Astrocyte of the spinal cord (primary cell): ENCODE measurements around the gene RPRM.
"Not testable (repeated sequence)": the region's sequence is repeated elsewhere in the genome, so short reads cannot be mapped to it uniquely, and the experiment has no call there.

Experiments
- DNase-seq: peaks from one replicate; pipeline ENCODE4 v3.0.0; 2011; ENCODE audit warnings: low read depth, low spot score
- H3K4me3 ChIP-seq: 2 replicates; pipeline ENCODE4 v1.5.1; 2011; ENCODE audit warnings: low read depth, mild to moderate bottlenecking, low read length, moderate library complexity
- in situ Hi-C: cut with HindIII; loops from 2 replicates; pipeline ENCODE4 v1.10.0; 2017; ENCODE audit warnings: low sequenced_read_pairs
- TF ChIP-seq, protein P1 (sequence below): IDR thresholded peaks from 2 replicates; pipeline ENCODE4 v1.5.1; 2012; ENCODE audit warnings: low read depth, mild to moderate bottlenecking, low read length, inconsistent platforms

Gene RPRM

DNA sequence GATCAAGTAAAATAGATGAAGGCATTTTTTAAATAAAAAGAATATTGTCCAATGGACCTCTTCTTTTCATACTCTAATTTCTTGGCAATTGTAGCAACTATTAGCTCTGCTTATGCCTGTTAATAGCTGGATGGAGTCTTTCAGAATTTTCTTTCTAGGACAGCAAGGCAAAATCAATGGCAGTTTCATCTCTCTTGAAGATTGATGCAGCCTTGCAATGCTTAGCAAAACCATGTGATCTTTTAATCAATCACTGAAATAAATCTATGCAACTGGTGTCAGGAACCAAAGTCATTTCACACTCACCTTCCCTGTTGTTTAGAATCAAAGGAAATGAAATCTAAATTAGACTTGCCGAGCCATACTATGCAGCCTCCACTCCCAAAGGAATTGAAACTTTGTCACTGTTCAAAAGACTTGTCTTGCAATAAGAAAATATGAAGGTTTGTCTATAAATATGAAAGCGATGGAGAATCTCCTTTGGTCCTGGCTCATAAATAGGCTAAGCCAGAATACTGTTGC lies 16.2 kb downstream of the RPRM start:
- no peak for DNase-seq
- H3K4me3 ChIP-seq = no peak overlapping the region
- in situ Hi-C loops = no loop called here
- TF ChIP-seq, protein P1, sequence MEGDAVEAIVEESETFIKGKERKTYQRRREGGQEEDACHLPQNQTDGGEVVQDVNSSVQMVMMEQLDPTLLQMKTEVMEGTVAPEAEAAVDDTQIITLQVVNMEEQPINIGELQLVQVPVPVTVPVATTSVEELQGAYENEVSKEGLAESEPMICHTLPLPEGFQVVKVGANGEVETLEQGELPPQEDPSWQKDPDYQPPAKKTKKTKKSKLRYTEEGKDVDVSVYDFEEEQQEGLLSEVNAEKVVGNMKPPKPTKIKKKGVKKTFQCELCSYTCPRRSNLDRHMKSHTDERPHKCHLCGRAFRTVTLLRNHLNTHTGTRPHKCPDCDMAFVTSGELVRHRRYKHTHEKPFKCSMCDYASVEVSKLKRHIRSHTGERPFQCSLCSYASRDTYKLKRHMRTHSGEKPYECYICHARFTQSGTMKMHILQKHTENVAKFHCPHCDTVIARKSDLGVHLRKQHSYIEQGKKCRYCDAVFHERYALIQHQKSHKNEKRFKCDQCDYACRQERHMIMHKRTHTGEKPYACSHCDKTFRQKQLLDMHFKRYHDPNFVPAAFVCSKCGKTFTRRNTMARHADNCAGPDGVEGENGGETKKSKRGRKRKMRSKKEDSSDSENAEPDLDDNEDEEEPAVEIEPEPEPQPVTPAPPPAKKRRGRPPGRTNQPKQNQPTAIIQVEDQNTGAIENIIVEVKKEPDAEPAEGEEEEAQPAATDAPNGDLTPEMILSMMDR = no peak

- DNase-seq = no peak
- in situ Hi-C loops = no loop called here
- no peak overlapping the region for H3K4me3 ChIP-seq
- TF ChIP-seq, protein P1 = no peak
These were observed 17.1 kb downstream of the RPRM start for GRCh38 chr2:153461453-153461852.

DNA sequence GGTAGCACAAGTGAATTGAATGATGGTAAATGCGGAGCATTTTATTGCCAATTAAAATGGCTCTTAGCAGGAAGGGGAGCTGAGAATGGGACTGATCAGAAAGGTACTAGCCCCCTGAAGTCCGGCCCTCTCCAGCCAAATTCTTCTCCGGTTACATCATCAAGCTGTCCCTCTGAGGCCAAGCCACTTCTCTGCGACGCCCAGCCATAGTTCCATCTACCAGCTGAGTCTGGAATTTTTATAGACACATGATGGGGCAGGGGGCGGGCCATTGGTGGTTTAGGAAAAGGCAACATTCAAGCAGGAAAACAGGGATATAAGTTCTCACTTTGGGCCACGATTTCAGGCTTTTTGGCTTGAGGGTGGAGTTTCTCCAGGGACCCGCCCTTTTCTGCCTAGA lies 22.7 kb downstream of the RPRM start:
- in situ Hi-C loops = no loop called here
- no peak overlapping the region for H3K4me3 ChIP-seq
- DNase-seq = no peak
- TF ChIP-seq, protein P1 = no peak

DNA sequence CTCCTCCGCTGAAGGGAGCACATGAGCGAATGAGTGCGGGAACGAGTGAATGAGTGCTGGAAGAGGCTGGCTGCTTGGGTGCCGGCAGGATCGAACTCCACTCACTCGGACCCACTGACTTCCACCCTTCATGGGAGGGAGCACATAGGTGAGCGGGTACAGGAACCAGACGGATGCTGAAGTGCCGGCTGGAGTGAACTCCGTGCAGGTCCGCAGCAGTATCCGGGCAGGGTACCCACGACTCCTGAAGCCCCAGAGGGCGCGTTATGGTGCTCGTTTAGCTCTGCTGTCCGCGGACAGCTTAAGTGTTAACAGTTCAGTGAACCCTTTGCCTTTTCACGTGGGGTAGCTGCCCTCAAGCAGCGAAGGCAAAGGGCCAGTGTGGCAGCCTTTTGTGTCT lies 23.2 kb downstream of the RPRM start:
- no peak overlapping the region for H3K4me3 ChIP-seq
- TF ChIP-seq, protein P1 = no peak
- no peak for DNase-seq
- in situ Hi-C loops = no loop called here

GRCh38 chr2:153451611-153452010 lies 27.0 kb downstream of the RPRM start:
- in situ Hi-C loops = no loop called here

DNA sequence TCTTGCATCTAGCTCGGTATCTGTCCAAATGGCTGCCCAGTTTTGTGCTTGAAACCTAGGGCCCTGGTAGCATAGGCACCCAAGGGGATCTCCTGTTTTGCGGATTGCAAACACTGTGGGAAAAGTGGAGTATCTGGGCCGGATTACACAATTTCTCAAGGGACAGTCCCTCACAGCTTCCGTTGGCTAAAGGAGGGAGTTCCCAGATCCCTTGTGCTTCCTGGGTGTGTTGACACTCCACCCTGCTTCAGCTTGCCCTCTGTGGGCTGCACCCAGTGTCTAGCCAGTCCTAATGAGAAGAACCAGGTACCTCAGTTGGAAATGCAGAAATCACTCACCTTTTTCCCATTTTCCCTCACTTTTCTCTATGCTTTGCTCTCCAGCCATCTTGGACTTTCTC lies 35.5 kb downstream of the RPRM start:
- no peak overlapping the region for H3K4me3 ChIP-seq
- in situ Hi-C loops = no loop called here
- TF ChIP-seq, protein P1 = no peak
- no peak for DNase-seq

More at GRCh38 chr2:153451611-153452010, 27.0 kb downstream of the RPRM start:
- DNase-seq = no peak
- TF ChIP-seq, protein P1 = no peak
- H3K4me3 ChIP-seq = no peak overlapping the region

DNA sequence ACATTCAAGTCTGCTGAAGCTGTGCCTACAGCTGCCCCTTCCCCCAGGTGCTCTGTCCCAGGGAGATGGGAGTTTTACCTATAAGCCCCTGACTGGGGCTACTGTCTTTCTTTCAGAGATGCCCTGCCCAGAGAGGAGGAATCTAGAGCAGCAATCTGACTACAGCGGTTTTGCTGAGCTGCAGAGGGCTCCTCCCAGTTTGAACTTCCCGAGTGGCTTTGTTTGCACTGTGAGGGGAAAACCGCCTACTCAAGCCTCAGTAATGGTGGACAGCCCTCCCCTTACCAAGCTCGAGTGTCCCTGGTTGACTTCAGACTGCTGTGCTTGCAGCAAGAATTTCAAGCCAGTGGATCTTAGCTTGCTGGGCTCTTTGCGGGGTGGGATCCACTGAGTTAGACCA lies 35.9 kb downstream of the RPRM start:
- H3K4me3 ChIP-seq, DNase-seq, in situ Hi-C loops: not testable (repeated sequence)

DNA sequence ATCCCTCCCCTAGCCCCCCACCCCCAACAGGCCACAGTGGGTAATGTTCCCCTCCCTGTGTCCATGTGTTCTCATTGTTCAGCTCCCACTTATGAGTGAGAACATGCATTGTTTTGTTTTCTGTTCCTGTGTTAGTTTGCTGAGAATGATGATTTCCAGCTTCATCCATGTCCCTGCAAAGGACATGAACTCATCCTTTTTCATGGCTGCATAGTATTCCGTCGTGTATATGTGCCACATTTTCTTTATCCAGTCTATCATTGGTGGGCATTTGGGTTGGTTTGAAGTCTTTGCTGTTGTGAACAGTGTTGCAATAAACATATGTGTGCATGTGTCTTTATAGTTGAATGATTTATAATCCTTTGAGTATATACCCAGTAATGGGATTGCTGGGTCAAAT lies 38.5 kb downstream of the RPRM start:
- in situ Hi-C loops, DNase-seq, H3K4me3 ChIP-seq: not testable (repeated sequence)
